ENCODE data around the gene ACKR1.

GRCh38 chr1:159199901-159200300, 4.8 kb upstream of the ACKR1 start:
- TF ChIP-seq CTCF (IDR thresholded peaks at IDR 0.05) (no peak), POLR2A (IDR thresholded peaks at IDR 0.05) (no peak), POLR2AphosphoS5 (IDR thresholded peaks at IDR 0.05; ENCODE audit: insufficient read depth in 1 of 2, low read depth in 1 of 2) (no peak)
